C4-2B (cell line): ENCODE data around the gene HDAC7.
"Not testable (repeated sequence)": the region's sequence is repeated elsewhere in the genome, so short reads cannot be mapped to it uniquely, and the experiment has no call there.

Experiments used
- H3K27ac ChIP-seq: fragments of 450-650 bp; 2 replicates; pipeline ENCODE4 v1.5.1; 2017
- ZFX ChIP-seq: fragments of 450-650 bp; IDR thresholded peaks from 2 replicates; pipeline ENCODE4 v1.6.1; 2017
- TF ChIP-seq, protein P1 (sequence below): fragments of 450-650 bp; conservative IDR thresholded peaks from 2 replicates; pipeline ENCODE4 v1.5.1; 2017; ENCODE audit warnings: mild to moderate bottlenecking

The HDAC7 gene

GRCh38 chr12:47816403-47817271, 3.1 kb downstream of the HDAC7 start:
- H3K27ac ChIP-seq = no peak overlapping the region
- TF ChIP-seq ZFX = no peak
- TF ChIP-seq, protein P1, sequence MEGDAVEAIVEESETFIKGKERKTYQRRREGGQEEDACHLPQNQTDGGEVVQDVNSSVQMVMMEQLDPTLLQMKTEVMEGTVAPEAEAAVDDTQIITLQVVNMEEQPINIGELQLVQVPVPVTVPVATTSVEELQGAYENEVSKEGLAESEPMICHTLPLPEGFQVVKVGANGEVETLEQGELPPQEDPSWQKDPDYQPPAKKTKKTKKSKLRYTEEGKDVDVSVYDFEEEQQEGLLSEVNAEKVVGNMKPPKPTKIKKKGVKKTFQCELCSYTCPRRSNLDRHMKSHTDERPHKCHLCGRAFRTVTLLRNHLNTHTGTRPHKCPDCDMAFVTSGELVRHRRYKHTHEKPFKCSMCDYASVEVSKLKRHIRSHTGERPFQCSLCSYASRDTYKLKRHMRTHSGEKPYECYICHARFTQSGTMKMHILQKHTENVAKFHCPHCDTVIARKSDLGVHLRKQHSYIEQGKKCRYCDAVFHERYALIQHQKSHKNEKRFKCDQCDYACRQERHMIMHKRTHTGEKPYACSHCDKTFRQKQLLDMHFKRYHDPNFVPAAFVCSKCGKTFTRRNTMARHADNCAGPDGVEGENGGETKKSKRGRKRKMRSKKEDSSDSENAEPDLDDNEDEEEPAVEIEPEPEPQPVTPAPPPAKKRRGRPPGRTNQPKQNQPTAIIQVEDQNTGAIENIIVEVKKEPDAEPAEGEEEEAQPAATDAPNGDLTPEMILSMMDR = no peak

GRCh38 chr12:47815447-47815846, 4.3 kb downstream of the HDAC7 start:
- not testable (repeated sequence) for H3K27ac ChIP-seq

DNA sequence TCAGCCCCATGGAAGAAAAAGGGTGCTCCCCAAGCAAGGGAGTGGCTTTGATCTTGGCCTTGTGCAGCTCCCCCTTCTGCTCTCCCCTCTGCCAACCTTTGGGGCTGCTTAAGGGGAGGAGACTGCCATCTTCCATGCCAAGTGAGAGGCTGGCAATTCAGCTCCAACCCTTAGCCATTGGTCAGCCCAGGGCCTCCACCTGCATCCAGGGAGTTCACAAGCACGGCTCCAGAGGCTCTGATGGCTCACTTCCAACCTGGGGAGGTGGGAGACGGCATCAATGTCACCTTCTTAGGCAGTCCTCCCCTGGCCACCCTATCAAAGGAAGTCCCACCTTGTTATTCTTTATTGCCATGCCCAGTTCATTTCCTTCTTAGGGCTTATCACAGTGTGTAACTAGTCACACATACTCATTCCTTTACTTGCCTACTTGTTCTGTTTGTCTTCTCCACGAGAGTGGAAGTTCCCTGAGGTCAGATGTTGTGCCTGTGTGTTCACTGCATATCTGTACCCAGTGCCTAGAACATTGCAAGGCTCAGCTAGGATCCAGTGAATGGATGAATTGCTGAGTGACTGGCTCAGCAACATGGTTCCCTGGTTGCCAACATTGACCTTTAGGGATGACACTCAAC, 5.0 kb downstream of the HDAC7 start:
- H3K27ac ChIP-seq = no peak overlapping the region
- TF ChIP-seq, protein P1 = no peak
- TF ChIP-seq ZFX = no peak

DNA sequence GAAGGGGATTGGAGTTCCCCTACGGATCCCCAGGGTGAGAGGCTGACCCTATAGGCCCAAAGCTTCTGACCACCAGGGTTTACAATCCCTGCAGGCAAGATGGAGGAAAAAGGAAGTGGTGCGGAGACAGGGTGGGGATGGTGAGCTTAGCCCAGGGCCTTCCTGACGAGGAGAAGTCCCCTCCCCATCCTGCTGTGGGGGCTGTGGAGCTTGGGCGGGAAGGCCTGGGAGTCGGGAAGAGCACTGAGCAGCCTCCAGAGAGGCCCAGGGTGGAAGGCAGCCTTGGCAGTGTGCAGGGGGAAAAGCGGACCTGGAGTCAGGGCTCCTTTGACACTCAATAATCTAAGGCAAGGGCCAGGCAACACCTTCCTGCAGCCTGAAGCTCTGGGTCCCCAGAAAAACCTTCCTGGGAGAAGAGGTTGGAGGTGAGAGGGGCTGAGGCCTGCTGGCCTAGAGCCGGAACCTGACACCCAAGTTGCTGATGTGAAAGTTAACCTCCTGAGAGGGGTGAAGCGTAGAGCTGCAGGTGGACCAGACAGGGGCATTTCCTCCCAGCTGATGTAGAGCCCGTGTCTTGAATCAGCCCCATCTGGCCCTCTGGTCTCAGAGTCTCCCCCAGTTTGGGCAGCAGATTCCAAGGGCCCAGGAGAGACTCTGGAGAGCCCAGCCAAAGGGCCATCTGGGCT, 6.0 kb downstream of the HDAC7 start:
- H3K27ac ChIP-seq = no peak overlapping the region
- TF ChIP-seq ZFX = no peak
- TF ChIP-seq, protein P1 = no peak

GRCh38 chr12:47812797-47813510, 6.7 kb downstream of the HDAC7 start:
- TF ChIP-seq ZFX = no peak
- TF ChIP-seq, protein P1 = no peak
- no peak overlapping the region for H3K27ac ChIP-seq

GRCh38 chr12:47811581-47812484, 7.9 kb downstream of the HDAC7 start:
- H3K27ac ChIP-seq = no peak overlapping the region
- no peak for TF ChIP-seq ZFX

DNA sequence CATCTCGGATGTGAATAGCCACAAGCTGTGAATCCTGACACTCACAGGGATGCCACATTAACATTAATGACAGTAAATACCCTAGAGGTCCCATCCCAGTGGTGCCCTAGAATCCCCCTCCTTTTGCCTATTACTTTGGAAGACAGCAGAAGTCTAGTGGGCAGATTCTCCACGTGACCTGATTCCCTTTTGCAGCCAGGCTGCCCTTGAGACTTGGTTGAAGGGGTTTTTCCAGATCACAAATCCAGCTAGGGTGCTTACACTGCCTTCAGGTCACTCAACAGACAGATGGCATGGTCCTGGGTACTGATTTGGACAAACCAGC, 8.7 kb downstream of the HDAC7 start:
- TF ChIP-seq ZFX = no peak
- TF ChIP-seq, protein P1 = no peak
- no peak overlapping the region for H3K27ac ChIP-seq

- not testable (repeated sequence) for H3K27ac ChIP-seq
These were observed 10.2 kb downstream of the HDAC7 start for GRCh38 chr12:47809518-47809917.
